Measurements from ENCODE around the gene HAL. TPM values are rescaled to one million over a fixed set of nuclear protein-coding genes. Genes with fewer than 3 reads are reported as not detected.

Gene HAL
- polyA plus RNA-seq, 1 of the 3 experiments (the other 2 are of a cell fraction), result 0.08 TPM

- H3K4me2 ChIP-seq, result no peak overlapping the region
- no peaks in the 10 kb centered on the region for H4K20me1 ChIP-seq (ENCODE audit: insufficient read depth)
- no peak for TF ChIP-seq MAX (IDR thresholded peaks at IDR 0.05; ENCODE audit: low read depth)
- no peak for TF ChIP-seq GATA2 (CRISPR knock-in tag; IDR thresholded peaks at IDR 0.05)
- TF ChIP-seq RCOR1 (IDR thresholded peaks at IDR 0.05; ENCODE audit: low read length), result no peak
- no peak for TF ChIP-seq MXI1 (IDR thresholded peaks at IDR 0.05; ENCODE audit: low read depth, low read length)
- TF ChIP-seq YY1 (IDR thresholded peaks at IDR 0.05; ENCODE audit: low read depth), result no peak
- TF ChIP-seq EZH2phosphoT487 (IDR thresholded peaks at IDR 0.05; ENCODE audit: borderline replicate concordance, low read depth), result no peak
- TF ChIP-seq USF2 (IDR thresholded peaks at IDR 0.05; ENCODE audit: borderline replicate concordance, low read depth, low read length), result no peak
- no peak for TF ChIP-seq MEF2A (IDR thresholded peaks at IDR 0.05; ENCODE audit: borderline replicate concordance, low read depth)
- no peak for TF ChIP-seq RFX5 (IDR thresholded peaks at IDR 0.05; ENCODE audit: low read length)
- no peak for TF ChIP-seq EP300 (IDR thresholded peaks at IDR 0.05; ENCODE audit: borderline replicate concordance in 1 of 2, low read depth in 1 of 2, low read length in 1 of 2)
- H3K79me2 ChIP-seq (ENCODE audit: insufficient read depth), result no peaks in the 10 kb centered on the region
- H3F3A ChIP-seq (replicated peaks; ENCODE audit: insufficient read depth), result no peaks in the 10 kb centered on the region
- ChIA-PET POLR2A (no interaction called here), CTCF (interaction anchor here (1.6 to 1.7 kb wide), 3 partner anchors 17 to 59 kb away, joined by 5 to 9 read pairs (median 5); no protein-coding TSS in a partner anchor)
- WGBS (ENCODE audit: low lambda C conversion rate), result 59% methylated on average over 11 of the region's 11 CpGs
- no peak overlapping the region for H3K27ac ChIP-seq (ENCODE audit: low read depth in 2 of 2, low read length in 1 of 2)
- no peak overlapping the region for H3K9ac ChIP-seq
- H3K9me3 ChIP-seq, result no peaks in the 10 kb centered on the region
- no peak for DNase-seq
- no peaks in the 10 kb centered on the region; the same call in 1 of the 2 replicates for H3K27me3 ChIP-seq (ENCODE audit: insufficient read depth)
- no peak overlapping the region for H3K4me3 ChIP-seq (ENCODE audit: low read depth in 2 of 2, low read length in 1 of 2)
- H3K4me1 ChIP-seq (ENCODE audit: control insufficient read depth in 1 of 2, insufficient read depth in 2 of 2, low read depth in 1 of 2, low read length in 1 of 2), result no peaks in the 10 kb centered on the region
- H3K9me2 ChIP-seq, result no peaks in the 10 kb centered on the region
- H2AFZ ChIP-seq (ENCODE audit: low read depth), result no peak overlapping the region
- no peaks in the 10 kb centered on the region for H3K36me3 ChIP-seq (replicated peaks in 1 of 2; ENCODE audit: control insufficient read depth in 1 of 2, insufficient read depth in 2 of 2, low read length in 1 of 2)
These were observed 18.3 kb downstream of the HAL start for GRCh38 chr12:95977764-95978305.

GRCh38 chr12:95976416-95976832, 19.7 kb downstream of the HAL start:
- DNase-seq, result no peak
- 63% methylated on average over 7 of the region's 8 CpGs for WGBS (ENCODE audit: low lambda C conversion rate)
- TF ChIP-seq JUND (IDR thresholded peaks at IDR 0.05), result no peak
- TF ChIP-seq SMC3 (IDR thresholded peaks at IDR 0.05; ENCODE audit: low read depth, low read length), result no peak
- no peak for TF ChIP-seq FOXM1 (IDR thresholded peaks at IDR 0.05; ENCODE audit: low read depth)
- no peak for TF ChIP-seq POLR2AphosphoS5 (IDR thresholded peaks at IDR 0.05; ENCODE audit: low read depth, low read length)
- no peak for TF ChIP-seq REST (IDR thresholded peaks at IDR 0.05; ENCODE audit: low read depth, low read length)
- no peak for TF ChIP-seq MAX (IDR thresholded peaks at IDR 0.05; ENCODE audit: low read depth)
- TF ChIP-seq SIN3A (IDR thresholded peaks at IDR 0.05; ENCODE audit: borderline replicate concordance, low read depth, low read length), result no peak
- no peak for TF ChIP-seq CHD2 (IDR thresholded peaks at IDR 0.05; ENCODE audit: low read length, partially characterized antibody)
- no peak for TF ChIP-seq GATA2 (CRISPR knock-in tag; IDR thresholded peaks at IDR 0.05)
- no peak for TF ChIP-seq USF2 (IDR thresholded peaks at IDR 0.05; ENCODE audit: borderline replicate concordance, low read depth, low read length)
- TF ChIP-seq EZH2phosphoT487 (IDR thresholded peaks at IDR 0.05; ENCODE audit: borderline replicate concordance, low read depth), result no peak
- TF ChIP-seq RFX5 (IDR thresholded peaks at IDR 0.05; ENCODE audit: low read length), result no peak
- TF ChIP-seq PBX3 (IDR thresholded peaks at IDR 0.05), result no peak

More at GRCh38 chr12:95976416-95976832, 19.7 kb downstream of the HAL start:
- Histone ChIP-seq H4K20me1 (ENCODE audit: insufficient read depth) (no peaks in the 10 kb centered on the region), H3F3A (replicated peaks; ENCODE audit: insufficient read depth) (no peaks in the 10 kb centered on the region), H3K79me2 (ENCODE audit: insufficient read depth) (no peaks in the 10 kb centered on the region), H3K4me2 (no peak overlapping the region), H3K36me3 (replicated peaks in 1 of 2; ENCODE audit: control insufficient read depth in 1 of 2, insufficient read depth in 2 of 2, low read length in 1 of 2) (no peaks in the 10 kb centered on the region), H3K9me2 (no peaks in the 10 kb centered on the region), H3K27ac (ENCODE audit: low read depth in 2 of 2, low read length in 1 of 2) (no peak overlapping the region), H3K9me3 (no peaks in the 10 kb centered on the region), H3K9ac (no peak overlapping the region), H2AFZ (ENCODE audit: low read depth) (no peak overlapping the region), H3K4me3 (ENCODE audit: low read depth in 2 of 2, low read length in 1 of 2) (no peak overlapping the region), H3K27me3 (ENCODE audit: insufficient read depth) (no peaks in the 10 kb centered on the region; the same call in 1 of the 2 replicates), H3K4me1 (ENCODE audit: control insufficient read depth in 1 of 2, insufficient read depth in 2 of 2, low read depth in 1 of 2, low read length in 1 of 2) (no peaks in the 10 kb centered on the region)
- ChIA-PET CTCF (interaction anchor here (1.0 kb wide), 1 partner anchor 58 kb away, joined by 3 read pairs; no protein-coding TSS in a partner anchor), POLR2A (no interaction called here)
